PC-3 (cell line): Measurements from ENCODE around the gene BAZ2B.

Experiments used
- EZH2 ChIP-seq: fragments of 300-600 bp; sonication (generic); IDR thresholded peaks from one replicate; pipeline ENCODE4 v1.6.1; 2017; ENCODE audit warnings: antibody characterized with exemption, mild to moderate bottlenecking, low read length; ENCODE audit not compliant: unreplicated experiment
- EZH2phosphoT487 ChIP-seq: fragments of 300-600 bp; sonication (generic); IDR thresholded peaks from 2 replicates; pipeline ENCODE4 v1.6.1; 2018; ENCODE audit warnings: mild to moderate bottlenecking, antibody characterized with exemption, low read length, borderline replicate concordance
- TF ChIP-seq, protein P1 (sequence below): fragments of 300-600 bp; sonication (generic); conservative IDR thresholded peaks from 2 replicates; pipeline ENCODE4 v1.5.1; 2017; ENCODE audit warnings: antibody characterized with exemption, low read depth, mild to moderate bottlenecking, low read length

DNA sequence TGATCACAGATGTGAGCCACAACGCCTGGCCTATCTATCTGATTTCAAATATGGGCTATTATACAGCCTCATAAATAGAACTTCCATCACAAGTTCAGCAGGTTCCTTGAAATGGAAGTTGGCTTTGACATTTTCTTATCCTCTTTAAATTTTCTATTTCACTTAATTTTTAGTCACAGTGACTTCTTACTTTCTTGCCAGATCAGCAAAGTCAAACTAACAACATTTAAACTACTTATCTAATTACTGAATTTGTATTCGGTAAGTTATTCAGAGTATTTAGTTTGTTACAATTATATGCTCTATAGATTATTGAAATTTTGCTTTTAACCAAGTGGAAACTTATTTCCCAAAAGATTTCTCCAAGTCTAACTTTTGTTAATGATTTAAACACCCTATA is 108.2 kb downstream of the BAZ2B start:
- TF ChIP-seq, protein P1, sequence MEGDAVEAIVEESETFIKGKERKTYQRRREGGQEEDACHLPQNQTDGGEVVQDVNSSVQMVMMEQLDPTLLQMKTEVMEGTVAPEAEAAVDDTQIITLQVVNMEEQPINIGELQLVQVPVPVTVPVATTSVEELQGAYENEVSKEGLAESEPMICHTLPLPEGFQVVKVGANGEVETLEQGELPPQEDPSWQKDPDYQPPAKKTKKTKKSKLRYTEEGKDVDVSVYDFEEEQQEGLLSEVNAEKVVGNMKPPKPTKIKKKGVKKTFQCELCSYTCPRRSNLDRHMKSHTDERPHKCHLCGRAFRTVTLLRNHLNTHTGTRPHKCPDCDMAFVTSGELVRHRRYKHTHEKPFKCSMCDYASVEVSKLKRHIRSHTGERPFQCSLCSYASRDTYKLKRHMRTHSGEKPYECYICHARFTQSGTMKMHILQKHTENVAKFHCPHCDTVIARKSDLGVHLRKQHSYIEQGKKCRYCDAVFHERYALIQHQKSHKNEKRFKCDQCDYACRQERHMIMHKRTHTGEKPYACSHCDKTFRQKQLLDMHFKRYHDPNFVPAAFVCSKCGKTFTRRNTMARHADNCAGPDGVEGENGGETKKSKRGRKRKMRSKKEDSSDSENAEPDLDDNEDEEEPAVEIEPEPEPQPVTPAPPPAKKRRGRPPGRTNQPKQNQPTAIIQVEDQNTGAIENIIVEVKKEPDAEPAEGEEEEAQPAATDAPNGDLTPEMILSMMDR: no peak
- no peak for TF ChIP-seq EZH2
- no peak for TF ChIP-seq EZH2phosphoT487
